ENCODE measurements around the gene CDH23. TPM values are rescaled to one million over a fixed set of nuclear protein-coding genes. Genes with fewer than 3 reads are reported as not detected.

The CDH23 gene
- total RNA-seq, 1 experiment from 2014 or later: 0.02 TPM

DNA sequence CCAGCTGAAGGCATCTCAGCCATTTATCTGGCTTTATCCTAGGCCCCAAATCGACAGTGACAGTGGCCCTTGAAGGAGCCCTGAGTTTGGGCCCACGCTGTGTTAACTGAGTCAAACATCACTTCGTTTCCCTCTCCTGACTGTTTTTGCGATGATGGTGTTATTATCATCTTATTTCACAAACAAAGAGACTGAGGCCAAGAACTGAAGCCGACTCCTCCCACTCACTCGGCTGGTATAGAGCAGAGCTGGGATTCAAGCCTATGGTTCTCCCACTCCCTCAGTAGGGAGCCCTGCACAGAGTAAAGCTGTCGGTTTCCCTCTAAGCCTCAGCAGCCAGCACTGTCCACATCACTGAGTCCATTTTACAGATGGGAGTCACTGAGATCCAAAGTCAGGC lies 141.0 kb downstream of the CDH23 start:
- H3K9me3 Mint-ChIP-seq (ENCODE audit: unreplicated experiment): no peaks in the 10 kb centered on the region
- H3K4me1 Mint-ChIP-seq (ENCODE audit: insufficient read depth, unreplicated experiment): peaks cover 8% of the 10 kb centered on the region
- BruUV-seq (replicated peaks): no TSS peak
- intact Hi-C loops (cut with micrococcal nuclease): no loop called here
- POLR2A ChIA-PET: interaction anchor here (0.6 kb wide), 1 partner anchor 288 kb away, joined by 3 read pairs; no protein-coding TSS in a partner anchor
- peaks cover 9% of the 10 kb centered on the region for H3K27me3 Mint-ChIP-seq (ENCODE audit: insufficient read depth, unreplicated experiment)
- no peak for DNase-seq (ENCODE audit: unreplicated experiment)
- no peak overlapping the region for H3K27ac Mint-ChIP-seq (ENCODE audit: low read depth, unreplicated experiment)
- TF ChIP-seq, protein P1, sequence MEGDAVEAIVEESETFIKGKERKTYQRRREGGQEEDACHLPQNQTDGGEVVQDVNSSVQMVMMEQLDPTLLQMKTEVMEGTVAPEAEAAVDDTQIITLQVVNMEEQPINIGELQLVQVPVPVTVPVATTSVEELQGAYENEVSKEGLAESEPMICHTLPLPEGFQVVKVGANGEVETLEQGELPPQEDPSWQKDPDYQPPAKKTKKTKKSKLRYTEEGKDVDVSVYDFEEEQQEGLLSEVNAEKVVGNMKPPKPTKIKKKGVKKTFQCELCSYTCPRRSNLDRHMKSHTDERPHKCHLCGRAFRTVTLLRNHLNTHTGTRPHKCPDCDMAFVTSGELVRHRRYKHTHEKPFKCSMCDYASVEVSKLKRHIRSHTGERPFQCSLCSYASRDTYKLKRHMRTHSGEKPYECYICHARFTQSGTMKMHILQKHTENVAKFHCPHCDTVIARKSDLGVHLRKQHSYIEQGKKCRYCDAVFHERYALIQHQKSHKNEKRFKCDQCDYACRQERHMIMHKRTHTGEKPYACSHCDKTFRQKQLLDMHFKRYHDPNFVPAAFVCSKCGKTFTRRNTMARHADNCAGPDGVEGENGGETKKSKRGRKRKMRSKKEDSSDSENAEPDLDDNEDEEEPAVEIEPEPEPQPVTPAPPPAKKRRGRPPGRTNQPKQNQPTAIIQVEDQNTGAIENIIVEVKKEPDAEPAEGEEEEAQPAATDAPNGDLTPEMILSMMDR (IDR thresholded peaks at IDR 0.05; ENCODE audit: unreplicated experiment): no peak
- H3K36me3 Mint-ChIP-seq (ENCODE audit: insufficient read depth, unreplicated experiment): no peaks in the 10 kb centered on the region
- H3K4me3 Mint-ChIP-seq (ENCODE audit: unreplicated experiment): no peak overlapping the region
- CTCF ChIA-PET: no interaction called here

DNA sequence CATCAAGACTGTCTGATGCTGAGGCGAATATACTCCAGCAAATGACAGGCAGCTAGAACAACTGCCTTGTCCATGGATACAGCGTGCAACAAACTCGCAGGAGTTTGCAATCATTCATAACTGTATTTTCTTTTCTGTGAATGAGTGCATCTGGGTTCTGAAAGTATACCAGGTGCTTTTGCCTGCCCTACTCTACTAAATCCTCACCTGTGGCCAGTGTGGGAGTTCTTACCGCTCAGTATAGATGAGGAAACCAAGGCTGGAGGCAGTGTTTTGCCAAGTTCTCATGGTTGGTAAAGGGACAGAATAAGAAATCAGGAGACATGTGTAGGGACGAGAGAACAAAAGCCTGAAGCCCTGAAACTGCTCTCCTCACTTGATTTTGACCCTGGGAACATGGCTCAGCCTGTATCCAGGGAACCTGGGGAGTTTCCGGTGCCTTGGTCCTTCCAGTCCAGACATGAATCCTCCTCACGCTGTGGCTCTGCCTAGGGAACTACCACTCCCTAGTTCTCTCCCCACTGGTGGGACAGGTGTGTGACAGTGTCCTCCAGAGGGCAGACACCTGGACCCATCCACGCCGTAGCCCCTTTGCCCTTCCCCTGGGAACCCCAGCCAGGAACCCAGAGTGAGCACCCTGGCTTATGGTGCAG lies 142.0 kb downstream of the CDH23 start:
- TF ChIP-seq, protein P1 (IDR thresholded peaks at IDR 0.05; ENCODE audit: unreplicated experiment): no peak
- intact Hi-C loops (cut with micrococcal nuclease): no loop called here
- H3K36me3 Mint-ChIP-seq (ENCODE audit: insufficient read depth, unreplicated experiment): no peaks in the 10 kb centered on the region
- no peak for DNase-seq (ENCODE audit: unreplicated experiment)
- ChIA-PET POLR2A (no interaction called here), CTCF (interaction anchor here (0.5 kb wide), 1 partner anchor 131 kb away, joined by 3 read pairs; no protein-coding TSS in a partner anchor)
- H3K27ac Mint-ChIP-seq (ENCODE audit: low read depth, unreplicated experiment): no peak overlapping the region
- H3K9me3 Mint-ChIP-seq (ENCODE audit: unreplicated experiment): no peaks in the 10 kb centered on the region
- no TSS peak for BruUV-seq (replicated peaks)
- H3K4me3 Mint-ChIP-seq (ENCODE audit: unreplicated experiment): no peak overlapping the region
- H3K4me1 Mint-ChIP-seq (ENCODE audit: insufficient read depth, unreplicated experiment): peaks cover 8% of the 10 kb centered on the region
- H3K27me3 Mint-ChIP-seq (ENCODE audit: insufficient read depth, unreplicated experiment): peaks cover 9% of the 10 kb centered on the region

DNA sequence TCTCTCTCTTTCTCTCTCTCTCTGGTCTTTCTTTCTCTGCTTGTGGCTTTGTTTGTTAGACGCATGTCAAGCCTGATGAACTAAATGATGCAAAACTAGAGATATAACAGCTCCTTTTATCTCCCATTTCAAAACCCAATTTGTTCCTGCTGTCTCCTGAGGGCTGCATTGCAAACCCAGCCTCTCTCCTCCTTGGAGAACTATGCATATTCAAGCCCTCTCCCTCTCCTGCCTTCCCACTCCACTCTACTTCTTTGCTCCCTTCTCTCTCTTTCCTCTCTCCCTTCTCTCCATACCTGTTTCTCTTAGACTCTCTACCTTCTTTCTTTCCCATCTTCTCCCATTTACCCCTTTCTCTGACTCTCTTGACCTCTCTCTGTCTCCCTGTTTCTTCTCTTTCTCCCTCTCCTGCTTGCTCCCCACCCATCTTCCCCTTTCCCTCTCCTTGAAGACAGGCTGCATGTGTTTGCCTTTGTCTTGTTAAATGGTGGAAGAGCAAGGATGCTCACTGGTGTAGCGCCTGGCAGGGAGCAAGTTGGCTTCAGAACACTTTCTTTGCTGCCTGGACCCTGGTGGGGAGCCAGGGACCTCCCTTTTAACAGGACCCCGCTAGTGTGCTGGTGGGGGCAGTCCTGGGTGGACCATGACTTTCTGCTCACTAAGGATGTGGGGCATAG lies 142.9 kb downstream of the CDH23 start:
- Mint-ChIP-seq H3K27me3 (ENCODE audit: insufficient read depth, unreplicated experiment) (peaks cover 9% of the 10 kb centered on the region), H3K4me1 (ENCODE audit: insufficient read depth, unreplicated experiment) (peaks cover 8% of the 10 kb centered on the region)
- intact Hi-C loops (cut with micrococcal nuclease): no loop called here

DNA sequence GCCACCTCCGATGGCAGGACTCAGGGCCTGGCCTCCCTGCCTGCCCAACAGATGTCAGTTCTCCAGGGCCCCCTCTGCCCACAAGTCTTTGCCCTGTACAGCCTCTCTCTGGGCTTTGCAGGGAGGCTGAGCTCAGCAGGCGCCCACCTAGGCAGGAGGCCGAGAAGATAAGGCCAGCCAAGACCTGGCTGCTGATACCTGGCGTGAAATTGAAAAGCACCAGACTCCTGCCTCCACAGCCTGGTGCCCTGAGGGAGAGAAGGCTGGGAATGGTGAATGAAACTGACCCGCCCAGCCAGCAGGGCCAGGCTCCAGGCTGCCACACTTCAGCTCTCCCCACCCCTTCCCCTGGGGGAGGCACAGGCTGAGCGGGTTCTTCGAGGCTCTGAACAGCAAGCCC lies 145.8 kb downstream of the CDH23 start:
- no peak for DNase-seq (ENCODE audit: unreplicated experiment)
- CTCF ChIA-PET: no interaction called here
- POLR2A ChIA-PET: no interaction called here
- TF ChIP-seq, protein P1 (IDR thresholded peaks at IDR 0.05; ENCODE audit: unreplicated experiment): no peak
- no peaks in the 10 kb centered on the region for H3K9me3 Mint-ChIP-seq (ENCODE audit: unreplicated experiment)
- no TSS peak for BruUV-seq (replicated peaks)
- H3K27ac Mint-ChIP-seq (ENCODE audit: low read depth, unreplicated experiment): no peak overlapping the region
- peaks cover 9% of the 10 kb centered on the region for H3K27me3 Mint-ChIP-seq (ENCODE audit: insufficient read depth, unreplicated experiment)
- no peak overlapping the region for H3K4me3 Mint-ChIP-seq (ENCODE audit: unreplicated experiment)
- intact Hi-C loops (cut with micrococcal nuclease): no loop called here
- no peaks in the 10 kb centered on the region for H3K4me1 Mint-ChIP-seq (ENCODE audit: insufficient read depth, unreplicated experiment)
- no peaks in the 10 kb centered on the region for H3K36me3 Mint-ChIP-seq (ENCODE audit: insufficient read depth, unreplicated experiment)

More for the DNA sequence above, 142.9 kb downstream of the CDH23 start:
- Mint-ChIP-seq H3K36me3 (ENCODE audit: insufficient read depth, unreplicated experiment) (no peaks in the 10 kb centered on the region), H3K9me3 (ENCODE audit: unreplicated experiment) (no peaks in the 10 kb centered on the region), H3K4me3 (ENCODE audit: unreplicated experiment) (no peak overlapping the region), H3K27ac (ENCODE audit: low read depth, unreplicated experiment) (no peak overlapping the region)
- TF ChIP-seq, protein P1 (IDR thresholded peaks at IDR 0.05; ENCODE audit: unreplicated experiment): no peak
- BruUV-seq (replicated peaks): no TSS peak
- POLR2A ChIA-PET: no interaction called here
- CTCF ChIA-PET: interaction anchor here (1.1 kb wide), 1 partner anchor 10 kb away, joined by 6 read pairs; no protein-coding TSS in a partner anchor
- no peak for DNase-seq (ENCODE audit: unreplicated experiment)
